K562 (cell line): ENCODE results near the gene SLC35A4. TPM values are rescaled to one million over a fixed set of nuclear protein-coding genes. Genes with fewer than 3 reads are reported as not detected.
A peak's percentile ranks its signal among the peaks of the same experiment; 100 is the strongest.

Experiments
- BCLAF1 ChIP-seq, 2 experiments: fragments of 450-650 bp in 1 of 2; IDR thresholded peaks; 2 replicates each; pipeline ENCODE4 v1.6.1; 2011 to 2017; ENCODE audit warnings: low read depth in 2 of 2, antibody characterized with exemption in 1 of 2, borderline replicate concordance in 1 of 2, low read length in 1 of 2, mild to moderate bottlenecking in 1 of 2, mixed read lengths in 1 of 2; ENCODE audit not compliant: control insufficient read depth in 1 of 2
- DDX20 ChIP-seq: fragments of 450-650 bp; IDR thresholded peaks from 2 replicates; pipeline ENCODE4 v1.6.1; 2016; ENCODE audit warnings: missing genetic modification characterization, low read depth, mild to moderate bottlenecking, missing compliant biosample characterization, moderate library complexity
- HIVEP1 ChIP-seq: fragments of 250-450 bp; sonication (Bioruptor Pico); IDR thresholded peaks from 2 replicates; pipeline ENCODE4 v1.4.0; 2020; ENCODE audit warnings: mild to moderate bottlenecking
- HOMEZ ChIP-seq: fragments of 250-450 bp; sonication (Bioruptor Pico); IDR thresholded peaks from 2 replicates; pipeline ENCODE4 v1.4.0; 2020; ENCODE audit warnings: mild to moderate bottlenecking, moderate library complexity
- HOXB6 ChIP-seq: fragments of 250-450 bp; sonication (Bioruptor Pico); IDR thresholded peaks from 2 replicates; pipeline ENCODE4 v1.5.1; 2022; ENCODE audit warnings: mild to moderate bottlenecking, borderline replicate concordance
- ILF3 ChIP-seq: fragments of 450-650 bp; IDR thresholded peaks from 2 replicates; pipeline ENCODE4 v1.6.1; 2018; ENCODE audit warnings: antibody characterized with exemption, mild to moderate bottlenecking, moderate library complexity, borderline replicate concordance
- MCM7 ChIP-seq, 2 experiments: fragments of 450-650 bp; IDR thresholded peaks; 2 replicates each; pipeline ENCODE4 v1.6.1; 2016 to 2018
- MED1 ChIP-seq: sonication (generic); formaldehyde crosslinking; IDR thresholded peaks from 2 replicates; pipeline ENCODE4 v1.8.1; 2023; ENCODE audit warnings: missing genetic modification reagents, borderline replicate concordance
- MXI1 ChIP-seq: IDR thresholded peaks from 2 replicates; pipeline ENCODE4 v1.6.1; 2011; ENCODE audit warnings: low read depth, mild to moderate bottlenecking, improper control_type of control experiment, low read length
- NELFE ChIP-seq: IDR thresholded peaks from 2 replicates; pipeline ENCODE4 v1.6.1; 2011; ENCODE audit warnings: mild to moderate bottlenecking; ENCODE audit not compliant: insufficient read depth, insufficient read length
- RBM17 ChIP-seq: fragments of 200-400 bp; formaldehyde crosslinking; IDR thresholded peaks from 2 replicates; pipeline ENCODE4 v1.6.1; 2017; ENCODE audit warnings: low read depth, mild to moderate bottlenecking, low read length, borderline replicate concordance
- RUNX1 ChIP-seq: sonication (generic); IDR thresholded peaks from 2 replicates; pipeline ENCODE4 v1.6.1; 2016; ENCODE audit warnings: antibody characterized with exemption, low read depth
- SMAD4 ChIP-seq: fragments of 250-450 bp; sonication (Bioruptor Pico); conservative IDR thresholded peaks from 2 replicates; pipeline ENCODE4 v1.8.0; 2021; ENCODE audit warnings: inconsistent platforms, mild to moderate bottlenecking, moderate library complexity
- TCF7 ChIP-seq: sonication (generic); IDR thresholded peaks from 2 replicates; pipeline ENCODE4 v1.6.1; 2016; ENCODE audit warnings: antibody characterized with exemption, borderline replicate concordance
- TFAM ChIP-seq: fragments of 250-450 bp; sonication (Bioruptor Pico); conservative IDR thresholded peaks from 2 replicates; pipeline ENCODE4 v1.5.0; 2021; ENCODE audit warnings: mild to moderate bottlenecking, moderate library complexity
- WHSC1 ChIP-seq: IDR thresholded peaks from one replicate; pipeline ENCODE4 v1.6.1; 2012; ENCODE audit warnings: low read length, control low read depth, inconsistent platforms
- ZBTB9 ChIP-seq: fragments of 450-650 bp; formaldehyde crosslinking; IDR thresholded peaks from 2 replicates; pipeline ENCODE4 v1.4.0; 2020; ENCODE audit warnings: mild to moderate bottlenecking, moderate library complexity
- ZNF232 ChIP-seq: sonication (generic); formaldehyde crosslinking; IDR thresholded peaks from 2 replicates; pipeline ENCODE4 v1.8.0; 2022; ENCODE audit warnings: mild to moderate bottlenecking, missing genetic modification reagents
- ZNF639 ChIP-seq, 2 experiments: fragments of 200-800 bp in 1 of 2; sonication (Bioruptor generic) in 1 of 2; sonication (generic) in 1 of 2; formaldehyde crosslinking in 1 of 2; IDR thresholded peaks in 1 of 2; conservative IDR thresholded peaks in 1 of 2; 2 replicates each; pipeline versions ENCODE4 v1.5.0 to v1.6.1; 2016 to 2020; ENCODE audit warnings: missing compliant biosample characterization in 1 of 2, missing genetic modification characterization in 1 of 2, missing genetic modification reagents in 1 of 2
- polyA plus RNA-seq, 8 experiments: library from polyadenylated mRNA; depleted of rRNA in 4 of 8; stranded (reverse) in 5 of 8; unstranded in 3 of 8; fragments of >200 nt; fragmentation: Nextera tagmentation in 2 of 8; fragmentation: Illumina TruSeq in 1 of 8; extraction: Ambion mirVana in 2 of 8; extraction: Trizol in 1 of 8; gene quantifications; 2 replicates each; pipeline versions ENCODE4 v1.2.1 to v1.2.3, GENCODE V29; 2011 to 2014; ENCODE audit warnings: inconsistent platforms in 1 of 8, missing spikeins in 1 of 8
- total RNA-seq, 7 experiments: library from RNA; depleted of rRNA in 6 of 7; stranded (reverse); fragments of >200 nt in 6 of 7; fragmentation: Illumina TruSeq in 2 of 7; extraction: Trizol in 2 of 7; gene quantifications; 2 replicates each; pipeline versions ENCODE4 v1.2.1 to v1.2.3, GENCODE V29; 2011 to 2021; ENCODE audit warnings: low replicate concordance in 1 of 7

Gene SLC35A4
- total and polyA plus RNA-seq, 9 of the 15 experiments (the other 6 are each of a cell fraction or from before 2014, with no cell fraction given), result 21.8 to 171 (median 42.5) TPM

GRCh38 chr5:140564196-140565023, at the start of gene SLC35A4, which contains the start of gene APBB3 (continued):
- TF ChIP-seq RBM17, result no peak
- no peak for TF ChIP-seq TFAM (CRISPR knock-in tag)
- no peak for TF ChIP-seq MCM7 (IDR thresholded peaks at IDR 0.05)
- TF ChIP-seq MED1 (CRISPR knock-in tag), result no peak
- 0 out of 2 replicates have a peak, but pooled peaks have one; percentile 70 for TF ChIP-seq ZNF232 (CRISPR knock-in tag)
- no peak for TF ChIP-seq HOXB6
- peak; percentile 25 for TF ChIP-seq NELFE
- TF ChIP-seq DDX20 (tag), result no peak
- TF ChIP-seq RUNX1, result 0 out of 2 replicates have a peak, but pooled peaks have one; percentile 66
- TF ChIP-seq HIVEP1 (CRISPR knock-in tag), result no peak
- peak; percentile 85 for TF ChIP-seq SMAD4 (CRISPR knock-in tag)
- peak in 1 of 2 experiments; percentile 78; a peak in 1 of 4 replicates for TF ChIP-seq BCLAF1 (IDR thresholded peaks at IDR 0.05; ENCODE audit: borderline replicate concordance in 1 of 2, control insufficient read depth in 1 of 2, low read depth in 2 of 2, low read length in 1 of 2)
- no peak for TF ChIP-seq WHSC1
- TF ChIP-seq MXI1, result peak; percentile 66
- peak; percentile 67; the same call in 1 of the 2 replicates for TF ChIP-seq TCF7
- TF ChIP-seq ILF3, result no peak
- TF ChIP-seq HOMEZ (CRISPR knock-in tag), result no peak
- TF ChIP-seq ZNF639 (CRISPR knock-in tag; conservative IDR thresholded peaks at IDR 0.05 in 1 of 2, IDR thresholded peaks at IDR 0.05 in 1 of 2), result peak in 1 of 2 experiments; percentile 97; a peak in 2 of 4 replicates
- no peak for TF ChIP-seq ZBTB9
